Peyer's patch (tissue), 4 donors: ENCODE measurements around the gene SMAD6.

ENCODE experiments used
- POLR2A ChIP-seq, 2 donors: fragments of 450-650 bp; IDR thresholded peaks; one replicate each; pipeline ENCODE4 v1.5.1; 2017; ENCODE audit warnings: antibody characterized with exemption in 2 of 2, mild to moderate bottlenecking in 2 of 2, moderate library complexity in 2 of 2
- TF ChIP-seq, protein P1 (sequence below), 6 experiments: fragments of 450-650 bp in 4 of 6; fragments of 200-600 bp in 2 of 6; sonication (generic) in 1 of 6; IDR thresholded peaks; one replicate each; pipeline ENCODE4 v1.5.1; 2017 to 2019; ENCODE audit warnings: antibody characterized with exemption in 6 of 6, mild to moderate bottlenecking in 3 of 6, moderate library complexity in 1 of 6

DNA sequence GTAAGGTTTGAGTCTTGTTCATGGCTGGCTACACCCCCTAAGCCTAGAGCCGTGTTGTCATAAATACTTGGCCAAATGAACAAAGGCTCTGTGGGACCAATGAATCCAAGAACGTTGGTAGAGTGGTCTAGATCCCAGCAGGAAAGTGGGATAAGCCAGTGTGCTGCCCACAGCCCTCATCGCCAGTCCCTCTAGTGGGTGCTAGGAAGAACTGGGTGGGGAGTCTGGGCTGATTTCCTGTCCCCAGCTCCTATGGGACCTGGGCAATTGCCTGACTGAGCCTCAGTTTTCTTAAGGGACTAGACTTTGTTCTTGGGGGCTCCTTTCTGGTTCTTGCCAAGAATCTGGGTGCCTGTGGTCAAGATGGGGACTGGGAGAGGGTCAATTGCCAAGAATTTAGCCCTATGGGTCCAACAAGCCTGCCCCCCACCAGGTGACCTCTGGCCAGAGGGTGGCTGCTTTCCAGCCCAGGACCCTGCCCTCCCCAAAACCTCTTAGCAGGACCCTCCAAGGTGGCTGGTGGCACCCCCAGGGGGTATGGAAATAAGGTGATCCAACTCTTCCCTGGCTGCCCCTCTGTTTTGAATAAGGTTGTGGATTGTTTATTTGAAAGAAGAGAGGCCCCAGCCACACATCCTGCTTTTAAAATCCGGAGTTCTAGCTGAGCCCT, 42.7 kb downstream of the SMAD6 start:
- no peak for TF ChIP-seq POLR2A (IDR thresholded peaks at IDR 0.05)
- TF ChIP-seq, protein P1, sequence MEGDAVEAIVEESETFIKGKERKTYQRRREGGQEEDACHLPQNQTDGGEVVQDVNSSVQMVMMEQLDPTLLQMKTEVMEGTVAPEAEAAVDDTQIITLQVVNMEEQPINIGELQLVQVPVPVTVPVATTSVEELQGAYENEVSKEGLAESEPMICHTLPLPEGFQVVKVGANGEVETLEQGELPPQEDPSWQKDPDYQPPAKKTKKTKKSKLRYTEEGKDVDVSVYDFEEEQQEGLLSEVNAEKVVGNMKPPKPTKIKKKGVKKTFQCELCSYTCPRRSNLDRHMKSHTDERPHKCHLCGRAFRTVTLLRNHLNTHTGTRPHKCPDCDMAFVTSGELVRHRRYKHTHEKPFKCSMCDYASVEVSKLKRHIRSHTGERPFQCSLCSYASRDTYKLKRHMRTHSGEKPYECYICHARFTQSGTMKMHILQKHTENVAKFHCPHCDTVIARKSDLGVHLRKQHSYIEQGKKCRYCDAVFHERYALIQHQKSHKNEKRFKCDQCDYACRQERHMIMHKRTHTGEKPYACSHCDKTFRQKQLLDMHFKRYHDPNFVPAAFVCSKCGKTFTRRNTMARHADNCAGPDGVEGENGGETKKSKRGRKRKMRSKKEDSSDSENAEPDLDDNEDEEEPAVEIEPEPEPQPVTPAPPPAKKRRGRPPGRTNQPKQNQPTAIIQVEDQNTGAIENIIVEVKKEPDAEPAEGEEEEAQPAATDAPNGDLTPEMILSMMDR (IDR thresholded peaks at IDR 0.05) = no peak
